GM12873 (cell line): ENCODE results near the gene SH3PXD2A.

Experiments
- CTCF ChIP-seq: IDR thresholded peaks from 2 replicates; pipeline ENCODE4 v1.5.1; 2012; ENCODE audit warnings: low read depth, mild to moderate bottlenecking, moderate library complexity, low read length, control low read depth; ENCODE audit not compliant: insufficient read depth; ENCODE audit errors: missing control alignments

The SH3PXD2A gene

GRCh38 chr10:103619424-103620351 lies 235.7 kb downstream of the SH3PXD2A start:
- TF ChIP-seq CTCF: no peak

GRCh38 chr10:103618575-103619423 lies 236.6 kb downstream of the SH3PXD2A start:
- no peak for TF ChIP-seq CTCF

- TF ChIP-seq CTCF: no peak
Observed at GRCh38 chr10:103617602-103618385, 237.6 kb downstream of the SH3PXD2A start.

- no peak for TF ChIP-seq CTCF
Observed at GRCh38 chr10:103616705-103617601, 238.4 kb downstream of the SH3PXD2A start.

- no peak for TF ChIP-seq CTCF
Observed at GRCh38 chr10:103614306-103615158, 240.8 kb downstream of the SH3PXD2A start.

GRCh38 chr10:103613616-103614015 lies 241.8 kb downstream of the SH3PXD2A start:
- TF ChIP-seq CTCF: no peak
